EL (cell line): ENCODE measurements around the gene BSND.

Experiments used
- DNase-seq: peaks from one replicate; pipeline ENCODE4 v3.0.0-alpha.2; 2016

Gene BSND

GRCh38 chr1:54994355-54994990 lies 4.3 kb upstream of the BSND start:
- DNase-seq = no peak

DNA sequence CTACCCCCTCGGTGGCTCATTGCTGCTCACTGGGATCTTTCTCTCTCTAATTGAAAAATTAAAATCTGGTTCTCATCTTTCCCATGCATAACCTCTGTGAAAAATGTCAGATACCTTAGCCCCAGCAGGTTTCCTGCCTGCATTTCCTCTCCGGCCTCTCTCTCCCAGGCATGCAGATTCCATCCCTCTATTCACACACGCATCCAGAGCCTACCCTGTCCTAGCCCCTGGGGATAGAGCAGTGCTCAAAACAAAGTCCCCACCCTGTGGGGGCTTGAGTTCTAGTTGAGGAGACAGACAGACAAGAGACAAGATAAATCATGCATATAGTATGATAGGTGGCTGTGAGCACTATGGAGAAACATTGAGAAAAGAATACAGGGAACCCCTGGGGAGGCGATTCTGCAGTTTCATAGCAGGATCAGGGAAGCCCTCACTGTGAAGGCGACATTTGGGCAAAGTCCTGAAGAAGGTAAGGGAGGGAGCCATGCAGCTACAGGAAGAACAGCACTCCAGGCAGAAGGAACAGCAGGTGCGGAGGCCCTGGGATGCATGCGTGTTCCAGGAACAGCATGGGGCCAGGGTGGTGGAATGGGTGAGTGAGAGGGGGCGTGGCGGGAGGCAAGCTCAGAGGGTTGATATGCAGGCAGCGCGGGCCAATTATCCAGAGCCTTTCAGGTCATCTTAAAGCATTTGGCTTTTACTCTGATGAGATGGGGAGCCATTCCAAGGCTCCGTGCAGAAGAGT lies 3.5 kb upstream of the BSND start:
- DNase-seq = no peak

GRCh38 chr1:54995835-54996234 lies 2.9 kb upstream of the BSND start:
- DNase-seq = no peak

DNA sequence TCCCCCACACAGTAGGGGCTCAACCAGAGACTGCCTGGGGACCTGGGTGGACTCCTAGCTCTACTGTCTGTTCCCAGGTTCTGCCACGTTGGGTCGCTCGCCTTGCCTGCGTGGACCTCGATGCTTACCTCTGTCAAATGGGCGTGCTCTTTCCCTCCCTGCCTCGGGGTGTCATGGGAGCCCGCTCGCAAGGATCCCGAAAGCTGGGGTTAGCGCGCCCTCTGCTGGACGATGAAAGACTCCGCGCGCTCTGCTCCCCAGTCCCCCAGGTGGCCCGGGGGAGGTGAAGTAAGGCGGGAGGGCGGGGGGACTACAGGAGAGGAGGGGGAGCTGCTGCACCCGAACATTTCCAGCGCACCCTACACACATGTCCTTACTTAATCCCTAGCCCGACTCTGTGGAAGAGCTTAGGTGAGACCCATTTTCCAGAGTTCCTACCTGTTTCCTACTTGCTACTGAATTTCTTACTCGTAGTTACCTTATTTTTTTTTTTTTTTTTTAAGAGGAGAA lies 2.3 kb upstream of the BSND start:
- peak; percentile 74 for DNase-seq

- DNase-seq = peak; percentile 35
Measured at GRCh38 chr1:54996869-54997710, 1.6 kb upstream of the BSND start.

GRCh38 chr1:54997711-54997986 lies 1.1 kb upstream of the BSND start:
- DNase-seq = no peak

- no peak for DNase-seq
Measured at GRCh38 chr1:54998100-54998499, 633 bp upstream of the BSND start.

GRCh38 chr1:55000110-55001085 lies 1.7 kb downstream of the BSND start:
- DNase-seq = no peak

- DNase-seq = no peak
Measured at GRCh38 chr1:55001311-55001710, 2.6 kb downstream of the BSND start.

DNA sequence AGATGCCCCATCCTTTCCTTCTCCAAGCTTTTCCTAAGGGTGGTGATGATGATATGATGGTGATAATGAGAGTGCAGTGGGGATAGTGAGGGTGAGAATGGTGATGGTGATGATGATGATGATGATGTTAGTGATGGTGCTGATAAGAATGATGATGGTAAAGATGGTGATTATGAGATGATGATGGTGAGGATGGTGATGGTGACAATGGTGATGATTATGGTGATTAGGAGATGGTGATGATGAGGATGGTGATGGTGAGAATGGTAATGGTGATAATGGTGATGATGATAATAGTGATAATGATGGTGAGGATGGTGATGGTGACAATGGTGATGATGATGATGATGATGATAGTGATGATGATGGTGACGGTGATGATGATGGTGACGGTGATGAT lies 4.0 kb downstream of the BSND start:
- no peak for DNase-seq

DNA sequence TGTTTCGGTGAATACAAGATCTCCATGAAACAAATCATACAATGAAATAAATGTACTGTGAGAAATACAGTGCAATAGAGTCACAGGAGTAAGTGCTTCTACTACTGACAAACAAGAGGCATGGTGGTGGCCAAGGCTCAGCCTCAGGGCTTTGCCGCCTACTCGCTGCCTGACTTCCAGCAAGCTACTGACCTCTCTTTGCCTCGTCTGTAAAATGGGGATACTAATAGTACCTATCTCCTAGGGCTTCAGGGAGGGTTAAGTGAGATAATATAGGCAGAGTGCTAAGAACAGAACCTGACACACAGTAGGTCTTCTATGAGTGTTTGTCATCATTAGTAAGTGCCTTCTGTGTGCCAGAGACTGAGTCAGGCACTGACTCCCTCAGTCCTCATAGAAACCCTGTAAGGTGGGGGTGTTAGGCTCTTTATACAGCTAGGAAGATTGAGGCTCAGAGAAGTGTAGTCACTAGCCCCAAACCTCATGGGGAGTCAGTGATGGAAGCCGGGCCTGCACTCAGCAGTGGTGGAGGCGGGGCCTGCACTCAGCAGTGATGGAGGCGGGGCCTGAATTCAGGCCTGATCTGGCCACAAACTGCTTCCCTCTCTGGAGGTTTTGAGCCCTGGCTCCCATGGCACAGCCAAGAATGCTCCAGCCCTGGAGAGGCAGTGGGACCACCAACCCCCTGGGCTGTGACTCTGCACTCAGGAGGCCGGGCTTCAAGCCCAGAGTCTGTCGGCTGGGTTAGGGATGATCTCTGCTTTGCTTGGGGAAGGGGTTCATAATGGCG lies 6.8 kb downstream of the BSND start:
- DNase-seq = no peak

DNA sequence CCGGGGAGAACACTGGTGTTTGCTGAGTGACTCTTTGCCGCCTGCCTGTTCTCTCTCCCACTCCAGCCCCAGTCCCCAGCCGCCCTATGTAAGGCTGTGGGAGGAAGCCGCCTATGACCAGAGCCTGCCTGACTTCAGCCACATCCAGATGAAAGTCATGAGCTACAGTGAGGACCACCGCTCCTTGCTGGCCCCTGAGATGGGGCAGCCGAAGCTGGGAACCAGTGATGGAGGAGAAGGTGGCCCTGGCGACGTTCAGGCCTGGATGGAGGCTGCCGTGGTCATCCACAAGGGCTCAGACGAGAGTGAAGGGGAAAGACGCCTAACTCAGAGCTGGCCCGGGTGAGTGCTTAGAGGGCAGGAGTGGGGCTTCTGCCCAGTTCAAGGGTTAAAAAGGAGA lies 8.2 kb downstream of the BSND start:
- no peak for DNase-seq

GRCh38 chr1:55007625-55008024 lies 8.9 kb downstream of the BSND start:
- DNase-seq = peak; percentile 88

- no peak for DNase-seq
Measured at GRCh38 chr1:55010194-55010886, 11.6 kb downstream of the BSND start.

- no peak for DNase-seq
Measured at GRCh38 chr1:55010887-55011217, 12.1 kb downstream of the BSND start.

- DNase-seq = no peak
Measured at GRCh38 chr1:55012661-55013060, 13.9 kb downstream of the BSND start.

GRCh38 chr1:55015123-55015522 lies 16.4 kb downstream of the BSND start:
- no peak for DNase-seq

DNA sequence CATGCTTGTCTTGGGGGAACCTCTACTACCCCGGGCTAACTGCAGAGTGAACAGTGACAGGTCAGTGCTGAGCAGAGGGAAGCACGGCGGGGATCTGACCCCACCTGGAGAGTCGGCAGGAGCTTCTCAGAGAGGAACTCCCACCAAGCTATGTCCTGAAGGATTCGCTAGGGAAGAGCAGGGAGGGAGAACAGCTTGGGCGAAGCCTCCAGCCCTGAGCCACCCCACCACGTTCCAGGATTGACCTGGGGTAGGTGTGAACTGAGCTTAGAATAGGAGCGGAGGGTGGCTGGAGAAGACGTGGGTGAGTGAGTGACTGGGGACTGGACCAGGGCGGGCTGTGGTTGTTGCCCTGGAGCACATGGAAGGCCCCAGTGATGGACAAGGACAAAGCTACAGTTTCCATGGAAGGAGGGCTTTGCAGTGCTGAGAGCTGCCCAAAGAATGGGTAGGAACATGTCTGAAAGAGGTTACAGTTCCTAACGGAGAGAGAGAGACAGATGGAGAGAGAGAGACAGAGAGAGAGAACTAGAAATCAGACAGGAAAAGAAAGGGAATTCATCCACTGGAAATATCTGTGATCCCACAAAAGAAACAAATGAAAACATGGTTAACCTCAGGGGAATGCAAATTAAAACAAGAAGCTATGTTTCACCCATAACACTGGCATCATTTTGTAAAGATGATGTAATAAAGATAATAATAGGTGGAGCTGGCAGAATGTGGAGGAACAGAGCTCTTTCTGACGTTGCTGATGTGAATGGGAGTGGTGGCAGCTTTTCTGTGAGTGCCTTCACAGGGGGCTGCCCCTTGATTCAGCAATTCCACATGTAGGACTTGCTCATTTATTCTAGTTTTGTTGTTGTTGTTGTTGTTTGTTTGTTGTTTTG lies 17.2 kb downstream of the BSND start:
- DNase-seq = no peak

DNA sequence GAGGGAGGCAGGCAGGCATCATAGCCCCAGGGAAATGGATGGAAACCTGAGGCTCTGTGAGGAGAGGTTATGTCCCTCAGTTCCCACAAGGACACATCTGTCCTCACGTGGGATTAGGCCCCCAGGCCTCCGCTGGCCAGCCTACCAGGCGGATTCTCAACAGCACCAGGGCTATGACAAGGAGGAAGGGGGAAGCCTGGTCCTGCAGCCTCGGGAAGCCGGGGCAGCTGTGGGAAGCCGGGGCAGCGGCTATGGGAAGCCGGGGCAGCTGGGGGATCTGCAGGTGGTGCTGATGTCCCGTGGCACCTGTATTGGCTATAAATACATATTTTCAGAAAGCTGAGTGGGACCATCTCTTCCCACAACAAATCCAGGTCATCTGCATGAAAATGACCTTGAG lies 19.7 kb downstream of the BSND start:
- DNase-seq = no peak

GRCh38 chr1:55021942-55022546 lies 23.3 kb downstream of the BSND start:
- DNase-seq = peak; percentile 91
